Duodenal mucosa (tissue), 2 donors: ENCODE measurements around the gene NAA50.
A peak's percentile ranks its signal among the peaks of the same experiment; 100 is the strongest.

Experiments used
- H3K27ac ChIP-seq: one replicate; pipeline ENCODE4 v1.7.0; 2013; ENCODE audit warnings: low read depth, low read length
- H3K27me3 ChIP-seq, 2 donors: one replicate each; pipeline ENCODE4 v1.7.0; 2013; ENCODE audit warnings: low read length in 2 of 2, control low read depth in 1 of 2; ENCODE audit not compliant: insufficient read depth in 2 of 2, control insufficient read depth in 1 of 2
- H3K36me3 ChIP-seq, 2 donors: one replicate each; pipeline ENCODE4 v1.7.0; 2013; ENCODE audit warnings: low read length in 2 of 2, control low read depth in 1 of 2; ENCODE audit not compliant: insufficient read depth in 2 of 2, control insufficient read depth in 1 of 2
- H3K4me1 ChIP-seq, 2 donors: one replicate each; pipeline ENCODE4 v1.7.0; 2013; ENCODE audit warnings: low read length in 2 of 2, control low read depth in 1 of 2; ENCODE audit not compliant: insufficient read depth in 2 of 2, control insufficient read depth in 1 of 2
- H3K4me3 ChIP-seq, 2 donors: one replicate each; pipeline ENCODE4 v1.7.0; 2013; ENCODE audit warnings: low read length in 2 of 2, low read depth in 1 of 2
- H3K9ac ChIP-seq, 2 donors: one replicate each; pipeline ENCODE4 v1.7.0; 2013; ENCODE audit warnings: low read length in 2 of 2, low read depth in 1 of 2
- H3K9me3 ChIP-seq, 2 donors: one replicate each; pipeline ENCODE4 v1.7.0; 2013; ENCODE audit warnings: low read length in 2 of 2, control low read depth in 1 of 2; ENCODE audit not compliant: control insufficient read depth in 1 of 2

NAA50 gene

DNA sequence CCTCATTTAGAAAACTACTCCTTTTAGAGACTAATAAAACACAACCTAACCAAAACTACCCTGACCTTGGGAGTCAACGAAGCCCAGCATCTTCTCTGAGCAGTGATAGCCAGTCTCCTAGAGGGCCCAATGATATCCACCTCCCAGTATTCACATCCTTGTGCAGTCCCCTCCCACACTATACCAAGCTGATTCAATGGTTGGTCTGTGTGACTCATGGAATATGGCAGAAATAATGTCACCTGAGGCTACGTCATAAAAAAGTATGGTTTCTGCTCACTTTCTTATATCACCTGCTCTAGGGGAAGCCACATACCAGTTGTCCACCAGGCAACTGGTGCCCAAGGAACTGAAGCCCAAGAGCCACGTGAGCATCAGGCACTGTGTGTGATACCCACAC lies 28.2 kb downstream of the NAA50 start:
- no peak overlapping the region for H3K9ac ChIP-seq
- no peak overlapping the region for H3K4me3 ChIP-seq
- H3K27ac ChIP-seq: no peak overlapping the region
- no peaks in the 10 kb centered on the region for H3K4me1 ChIP-seq
- H3K27me3 ChIP-seq: no peaks in the 10 kb centered on the region
- no peaks in the 10 kb centered on the region for H3K9me3 ChIP-seq
- peaks cover 20 to 25% of the 10 kb centered on the region in 2 donors for H3K36me3 ChIP-seq

GRCh38 chr3:113717308-113717707 lies 28.7 kb downstream of the NAA50 start:
- Histone ChIP-seq H3K4me1 (no peaks in the 10 kb centered on the region), H3K27ac (no peak overlapping the region), H3K9me3 (no peaks in the 10 kb centered on the region), H3K4me3 (no peak overlapping the region), H3K36me3 (peaks cover 20 to 25% of the 10 kb centered on the region in 2 donors), H3K27me3 (no peaks in the 10 kb centered on the region), H3K9ac (no peak overlapping the region)

DNA sequence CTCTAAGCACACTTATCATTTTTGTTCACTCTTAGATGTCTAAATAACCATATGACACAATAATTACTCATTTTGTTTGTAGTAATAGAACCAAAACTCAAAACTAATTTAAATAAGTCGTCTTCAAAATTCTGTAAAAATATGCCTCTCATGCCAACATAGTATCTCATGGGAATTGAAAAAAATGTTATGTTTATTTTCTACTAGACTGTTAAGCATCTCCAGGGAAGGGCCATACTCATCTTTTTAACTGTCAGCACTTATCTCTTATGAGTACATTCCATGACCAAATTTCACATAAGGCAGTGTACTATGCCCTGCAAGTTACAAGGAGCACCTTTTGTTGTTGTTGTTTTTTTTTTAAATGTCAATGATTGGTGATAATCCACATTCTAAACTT lies 31.3 kb downstream of the NAA50 start:
- Histone ChIP-seq H3K4me3 (no peak overlapping the region), H3K9me3 (no peaks in the 10 kb centered on the region), H3K27ac (no peak overlapping the region), H3K9ac (no peak overlapping the region), H3K36me3 (peaks cover 6% of the 10 kb centered on the region in 2 donors), H3K27me3 (no peaks in the 10 kb centered on the region), H3K4me1 (no peaks in the 10 kb centered on the region)

DNA sequence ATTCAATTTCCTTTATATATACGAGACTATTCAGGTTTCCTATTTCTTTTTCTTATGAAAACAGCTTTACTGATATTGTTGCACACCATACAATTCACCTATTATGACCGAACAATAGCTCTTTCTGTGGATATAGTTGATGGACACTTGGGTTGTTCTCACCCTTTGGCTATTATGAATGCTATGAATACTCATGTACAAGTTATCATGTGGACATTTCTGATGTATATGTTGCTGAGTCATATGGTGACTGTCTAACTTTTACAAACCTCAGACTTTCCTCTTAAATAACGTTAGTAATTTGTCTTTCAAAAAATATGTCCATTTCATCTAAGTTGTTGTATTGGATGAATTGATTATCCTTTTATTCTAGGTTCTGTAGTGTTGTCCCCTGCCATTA lies 33.9 kb downstream of the NAA50 start:
- no peak overlapping the region for H3K4me3 ChIP-seq
- no peaks in the 10 kb centered on the region for H3K27me3 ChIP-seq
- H3K36me3 ChIP-seq: no peaks in the 10 kb centered on the region
- no peaks in the 10 kb centered on the region for H3K9me3 ChIP-seq
- H3K9ac ChIP-seq: no peak overlapping the region
- H3K27ac ChIP-seq: no peak overlapping the region
- no peaks in the 10 kb centered on the region for H3K4me1 ChIP-seq

- Histone ChIP-seq H3K9me3 (no peaks in the 10 kb centered on the region), H3K4me1 (no peaks in the 10 kb centered on the region), H3K36me3 (no peaks in the 10 kb centered on the region), H3K4me3 (no peak overlapping the region), H3K27ac (no peak overlapping the region), H3K9ac (no peak overlapping the region), H3K27me3 (no peaks in the 10 kb centered on the region)
These were observed 38.2 kb downstream of the NAA50 start for GRCh38 chr3:113707835-113708234.

- peaks cover 25 to 28% of the 10 kb centered on the region in 2 donors for H3K4me1 ChIP-seq
- no peaks in the 10 kb centered on the region for H3K27me3 ChIP-seq
- H3K9ac ChIP-seq: peak overlapping the region in 1 of 2 donors; percentile 38
- no peak overlapping the region for H3K27ac ChIP-seq
- no peaks in the 10 kb centered on the region for H3K9me3 ChIP-seq
- H3K4me3 ChIP-seq: peak overlapping the region; percentile 59 to 61
- H3K36me3 ChIP-seq: no peaks in the 10 kb centered on the region
These were observed 47.1 kb downstream of the NAA50 start for GRCh38 chr3:113698956-113699355.

GRCh38 chr3:113698213-113698742 lies 47.8 kb downstream of the NAA50 start:
- H3K4me3 ChIP-seq: peak overlapping the region; percentile 3 to 87
- H3K9me3 ChIP-seq: no peaks in the 10 kb centered on the region
- H3K9ac ChIP-seq: no peak overlapping the region
- H3K27me3 ChIP-seq: no peaks in the 10 kb centered on the region
- H3K36me3 ChIP-seq: no peaks in the 10 kb centered on the region
- H3K4me1 ChIP-seq: peaks cover 25 to 29% of the 10 kb centered on the region in 2 donors
- H3K27ac ChIP-seq: no peak overlapping the region

DNA sequence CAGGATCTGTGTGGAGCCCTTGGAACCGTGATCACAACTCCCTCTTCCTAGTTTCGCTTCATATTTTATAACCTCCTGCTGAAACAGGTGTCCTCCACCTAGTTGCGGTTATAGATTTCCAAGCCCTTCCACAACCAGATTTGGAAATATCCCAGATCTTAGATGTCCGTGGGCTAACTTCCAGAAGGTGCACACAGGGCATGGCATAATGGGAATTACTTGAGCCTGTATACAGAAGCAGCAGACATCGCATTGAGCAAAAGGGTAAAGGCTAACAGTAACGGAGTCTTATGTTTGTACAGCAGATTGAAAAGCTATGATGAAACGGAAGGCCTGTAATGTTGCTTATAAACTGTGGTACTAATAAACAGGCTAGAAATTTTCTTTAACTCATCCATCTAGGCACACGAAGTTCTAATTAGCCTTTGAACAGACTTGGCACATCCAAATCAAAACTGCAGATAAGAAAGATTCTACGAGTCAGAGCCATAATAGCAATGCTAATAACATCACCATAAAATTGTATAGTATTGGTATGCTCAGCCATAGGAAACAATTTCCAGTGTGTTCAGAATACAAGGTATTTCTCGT lies 48.5 kb downstream of the NAA50 start:
- Histone ChIP-seq H3K4me1 (peaks cover 25 to 29% of the 10 kb centered on the region in 2 donors), H3K9ac (peak overlapping the region; percentile 91 to 99), H3K27me3 (no peaks in the 10 kb centered on the region), H3K9me3 (no peaks in the 10 kb centered on the region), H3K36me3 (no peaks in the 10 kb centered on the region), H3K27ac (peak overlapping the region; percentile 83), H3K4me3 (peak overlapping the region; percentile 87 to 99)

- peak overlapping the region; percentile 97 for H3K27ac ChIP-seq
- no peaks in the 10 kb centered on the region for H3K27me3 ChIP-seq
- peaks cover 25 to 29% of the 10 kb centered on the region in 2 donors for H3K4me1 ChIP-seq
These were observed 49.2 kb downstream of the NAA50 start for GRCh38 chr3:113696658-113697499.

More at GRCh38 chr3:113696658-113697499, 49.2 kb downstream of the NAA50 start:
- peak overlapping the region; percentile 91 to 99 for H3K9ac ChIP-seq
- peak overlapping the region; percentile 87 to 99 for H3K4me3 ChIP-seq
- H3K36me3 ChIP-seq: no peaks in the 10 kb centered on the region
- no peaks in the 10 kb centered on the region for H3K9me3 ChIP-seq
